Measurements from ENCODE around the gene UBASH3A. TPM values are rescaled to one million over a fixed set of nuclear protein-coding genes. Genes with fewer than 3 reads are reported as not detected.

UBASH3A gene
- total RNA-seq, 1 donor from 2014 or later: not detected

GRCh38 chr21:42479582-42479981 is 75.9 kb downstream of the UBASH3A start:
- H3K4me1 ChIP-seq: peaks cover 4% of the 10 kb centered on the region
- no peak overlapping the region for H3K27ac ChIP-seq
- H3K27me3 ChIP-seq: no peaks in the 10 kb centered on the region
- H3K79me2 ChIP-seq (ENCODE audit: low read depth): no peaks in the 10 kb centered on the region
- no peak overlapping the region for H3K9ac ChIP-seq
- H4K20me1 ChIP-seq (ENCODE audit: low read depth): no peaks in the 10 kb centered on the region
- Mint-ChIP-seq H3K36me3 (no peaks in the 10 kb centered on the region), H3K4me3 (no peak overlapping the region), H3K4me1 (peaks cover 8% of the 10 kb centered on the region), H3K27ac (no peak overlapping the region), H3K27me3 (ENCODE audit: insufficient read depth, low read depth) (peaks cover 7% of the 10 kb centered on the region), H3K9me3 (no peaks in the 10 kb centered on the region)
- H2AFZ ChIP-seq (replicated peaks): no peak overlapping the region
- H3F3A ChIP-seq (ENCODE audit: low read depth): no peaks in the 10 kb centered on the region
- no peak overlapping the region for H3K4me2 ChIP-seq
- H3K9me3 ChIP-seq (ENCODE audit: low read depth): no peaks in the 10 kb centered on the region
- TF ChIP-seq, protein P1, sequence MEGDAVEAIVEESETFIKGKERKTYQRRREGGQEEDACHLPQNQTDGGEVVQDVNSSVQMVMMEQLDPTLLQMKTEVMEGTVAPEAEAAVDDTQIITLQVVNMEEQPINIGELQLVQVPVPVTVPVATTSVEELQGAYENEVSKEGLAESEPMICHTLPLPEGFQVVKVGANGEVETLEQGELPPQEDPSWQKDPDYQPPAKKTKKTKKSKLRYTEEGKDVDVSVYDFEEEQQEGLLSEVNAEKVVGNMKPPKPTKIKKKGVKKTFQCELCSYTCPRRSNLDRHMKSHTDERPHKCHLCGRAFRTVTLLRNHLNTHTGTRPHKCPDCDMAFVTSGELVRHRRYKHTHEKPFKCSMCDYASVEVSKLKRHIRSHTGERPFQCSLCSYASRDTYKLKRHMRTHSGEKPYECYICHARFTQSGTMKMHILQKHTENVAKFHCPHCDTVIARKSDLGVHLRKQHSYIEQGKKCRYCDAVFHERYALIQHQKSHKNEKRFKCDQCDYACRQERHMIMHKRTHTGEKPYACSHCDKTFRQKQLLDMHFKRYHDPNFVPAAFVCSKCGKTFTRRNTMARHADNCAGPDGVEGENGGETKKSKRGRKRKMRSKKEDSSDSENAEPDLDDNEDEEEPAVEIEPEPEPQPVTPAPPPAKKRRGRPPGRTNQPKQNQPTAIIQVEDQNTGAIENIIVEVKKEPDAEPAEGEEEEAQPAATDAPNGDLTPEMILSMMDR (IDR thresholded peaks at IDR 0.05): no peak
- TF ChIP-seq EZH2phosphoT487 (IDR thresholded peaks at IDR 0.05): no peak
- no peak for DNase-seq (ENCODE audit: low spot score)
- H3K36me3 ChIP-seq: no peaks in the 10 kb centered on the region
- H3K4me3 ChIP-seq: no peak overlapping the region

DNA sequence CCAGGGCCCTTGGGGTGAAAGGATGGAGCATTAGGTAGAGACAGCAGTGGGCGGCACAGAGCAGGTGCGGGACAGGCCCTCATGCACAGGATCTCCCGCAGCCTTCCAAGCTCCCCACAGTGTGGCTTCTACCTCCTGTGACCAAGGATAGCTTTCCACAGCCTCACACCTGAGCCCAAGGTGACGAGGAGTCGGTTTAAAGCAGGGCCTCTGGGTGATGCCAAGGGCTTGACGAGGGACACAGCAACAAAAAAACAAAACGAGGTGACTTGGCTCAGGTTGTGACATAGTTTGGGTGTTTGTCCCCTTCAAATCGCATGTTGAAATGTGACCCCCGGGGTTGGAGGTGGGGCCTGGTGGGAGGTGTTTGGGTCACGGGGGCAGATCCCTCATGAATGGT is 77.0 kb downstream of the UBASH3A start:
- Histone ChIP-seq H2AFZ (replicated peaks) (no peak overlapping the region), H3K79me2 (ENCODE audit: low read depth) (no peaks in the 10 kb centered on the region), H3K4me2 (no peak overlapping the region), H4K20me1 (ENCODE audit: low read depth) (no peaks in the 10 kb centered on the region), H3F3A (ENCODE audit: low read depth) (no peaks in the 10 kb centered on the region), H3K36me3 (no peaks in the 10 kb centered on the region), H3K27me3 (no peaks in the 10 kb centered on the region), H3K27ac (no peak overlapping the region), H3K4me3 (no peak overlapping the region), H3K9me3 (ENCODE audit: low read depth) (no peaks in the 10 kb centered on the region), H3K4me1 (peaks cover 4% of the 10 kb centered on the region), H3K9ac (no peak overlapping the region)
- Mint-ChIP-seq H3K4me3 (no peak overlapping the region), H3K27me3 (ENCODE audit: insufficient read depth, low read depth) (peaks cover 9% of the 10 kb centered on the region), H3K4me1 (peaks cover 6% of the 10 kb centered on the region), H3K9me3 (no peaks in the 10 kb centered on the region), H3K36me3 (no peaks in the 10 kb centered on the region), H3K27ac (no peak overlapping the region)
- TF ChIP-seq EZH2phosphoT487 (IDR thresholded peaks at IDR 0.05) (no peak), EZH2 (IDR thresholded peaks at IDR 0.05) (no peak)
- TF ChIP-seq, protein P1 (IDR thresholded peaks at IDR 0.05): no peak
- DNase-seq (ENCODE audit: low spot score): no peak

DNA sequence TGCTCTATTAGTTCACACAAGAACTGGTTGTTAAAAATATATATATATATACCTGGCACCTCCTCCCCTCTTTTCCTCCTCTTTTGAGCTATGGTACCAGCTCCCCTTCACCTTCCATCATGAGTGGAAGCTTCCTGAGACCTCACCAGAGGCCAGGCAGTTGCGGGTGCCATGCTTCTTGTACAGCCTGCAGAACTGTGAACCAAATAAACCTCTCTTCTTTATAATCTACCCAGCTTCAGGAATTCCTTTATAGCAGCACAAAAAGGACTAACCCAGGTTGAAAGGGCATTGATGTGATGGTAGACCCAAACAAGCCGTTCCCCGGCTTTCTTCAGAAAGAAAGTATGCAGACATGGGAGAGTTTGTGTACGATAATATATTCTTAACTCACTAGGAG is 77.5 kb downstream of the UBASH3A start:
- H3K36me3 ChIP-seq: no peaks in the 10 kb centered on the region
- H3K79me2 ChIP-seq (ENCODE audit: low read depth): no peaks in the 10 kb centered on the region

More for the DNA sequence above, 77.5 kb downstream of the UBASH3A start:
- Mint-ChIP-seq H3K4me1 (peaks cover 6% of the 10 kb centered on the region), H3K4me3 (no peak overlapping the region), H3K27me3 (ENCODE audit: insufficient read depth, low read depth) (peaks cover 9% of the 10 kb centered on the region), H3K9me3 (no peaks in the 10 kb centered on the region), H3K27ac (no peak overlapping the region), H3K36me3 (no peaks in the 10 kb centered on the region)
- no peaks in the 10 kb centered on the region for H3F3A ChIP-seq (ENCODE audit: low read depth)
- no peak for TF ChIP-seq EZH2phosphoT487 (IDR thresholded peaks at IDR 0.05)
- no peak for TF ChIP-seq EZH2 (IDR thresholded peaks at IDR 0.05)
- TF ChIP-seq, protein P1 (IDR thresholded peaks at IDR 0.05): no peak
- H2AFZ ChIP-seq (replicated peaks): no peak overlapping the region
- H3K4me1 ChIP-seq: peaks cover 4% of the 10 kb centered on the region
- no peaks in the 10 kb centered on the region for H4K20me1 ChIP-seq (ENCODE audit: low read depth)
- no peak overlapping the region for H3K27ac ChIP-seq
- no peaks in the 10 kb centered on the region for H3K9me3 ChIP-seq (ENCODE audit: low read depth)
- H3K27me3 ChIP-seq: no peaks in the 10 kb centered on the region
- H3K4me3 ChIP-seq: no peak overlapping the region
- H3K9ac ChIP-seq: no peak overlapping the region
- H3K4me2 ChIP-seq: no peak overlapping the region
- no peak for DNase-seq (ENCODE audit: low spot score)
